Spleen (tissue), 7 donors: ENCODE results near the gene CHRDL2.

Source experiments
- CTCF ChIP-seq, 11 experiments: fragments of 200-600 bp in 7 of 11; fragments of 450-650 bp in 4 of 11; sonication (generic) in 4 of 11; IDR thresholded peaks in 8 of 11; conservative IDR thresholded peaks in 3 of 11; 1 replicate in 7 of 11; 2 replicates in 4 of 11; pipeline versions ENCODE4 v1.4.0 to v1.8.0; 2016 to 2021; ENCODE audit warnings: antibody characterized with exemption in 11 of 11, inconsistent platforms in 4 of 11, mild to moderate bottlenecking in 1 of 11
- POLR2AphosphoS5 ChIP-seq, 3 donors: sonication (generic); formaldehyde crosslinking; IDR thresholded peaks; one replicate each; pipeline ENCODE4 v1.5.1; 2017; ENCODE audit warnings: antibody characterized with exemption in 3 of 3
- donor health status: DM: no; HTN: no; CAD: no; lungs with moderate emphysema.
- donor health status: DM: no; HTN: no; CAD: no.
- donor health status: DM: no; HTN: no; CAD: no.

DNA sequence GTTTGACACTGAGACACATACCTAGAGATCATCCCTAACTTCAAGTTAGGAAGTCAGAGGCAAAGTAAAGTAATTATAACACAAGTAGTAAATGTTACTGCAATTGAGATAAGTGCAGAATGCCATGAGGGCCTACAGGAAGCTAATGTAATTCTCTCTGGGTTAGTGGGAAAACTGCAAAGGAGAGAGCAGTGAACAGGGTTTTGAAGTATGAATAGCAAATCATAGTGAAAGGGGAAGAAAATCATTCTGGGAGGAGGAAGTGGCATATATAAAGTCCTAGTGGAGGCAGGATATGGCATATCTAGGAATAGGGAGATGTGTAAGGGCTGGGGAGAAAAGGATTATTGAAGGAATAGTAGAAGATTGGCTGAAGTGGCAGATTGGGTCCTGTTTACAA, 45.3 kb upstream of the CHRDL2 start:
- TF ChIP-seq CTCF (IDR thresholded peaks at IDR 0.05 in 8 of 11, conservative IDR thresholded peaks at IDR 0.05 in 3 of 11) (no peak), POLR2AphosphoS5 (IDR thresholded peaks at IDR 0.05) (no peak)
